ENCODE data around the gene SEZ6. TPM values are rescaled to one million over a fixed set of nuclear protein-coding genes. Genes with fewer than 3 reads are reported as not detected.

SEZ6 gene
- total and polyA plus RNA-seq, 2 donors (not counting 1 experiment from before 2014, with no cell fraction given) = not detected

DNA sequence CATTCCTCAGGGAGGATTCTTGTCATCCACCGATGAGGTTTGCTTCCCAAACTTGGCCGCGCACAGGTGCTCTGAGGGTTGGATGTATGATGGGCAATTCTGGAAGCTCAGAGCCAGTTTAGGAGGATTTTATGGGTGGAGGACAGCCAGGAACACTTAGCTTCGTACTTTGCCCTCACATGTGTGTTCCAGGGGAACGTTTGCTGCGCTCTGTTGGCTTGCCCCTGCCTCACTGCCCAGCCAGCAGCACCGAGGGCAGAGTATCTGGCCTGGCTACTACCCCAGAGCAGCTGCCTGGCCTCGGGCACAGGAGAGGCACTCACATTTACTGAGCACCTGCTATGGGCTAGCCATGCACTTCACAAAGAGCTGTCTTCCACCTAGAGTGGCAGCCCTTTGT lies 14.1 kb downstream of the SEZ6 start:
- 80% methylated on average over 8 of the region's 8 CpGs for WGBS (ENCODE audit: insufficient coverage)
- no peak for TF ChIP-seq CTCF (IDR thresholded peaks at IDR 0.05)
- TF ChIP-seq EZH2 (IDR thresholded peaks at IDR 0.05; ENCODE audit: borderline replicate concordance, insufficient read depth, low read depth, low read length, poor library complexity, severe bottlenecking) = no peak
- no peak overlapping the region for H3K27ac Mint-ChIP-seq

GRCh38 chr17:28989028-28989427 lies 16.8 kb downstream of the SEZ6 start:
- Mint-ChIP-seq H3K9me3 (ENCODE audit: insufficient read depth) (no peaks in the 10 kb centered on the region), H3K4me3 (no peak overlapping the region), H3K27me3 (peaks cover 6% of the 10 kb centered on the region), H3K27ac (no peak overlapping the region), H3K4me1 (no peaks in the 10 kb centered on the region)
- no peaks in the 10 kb centered on the region for H4K20me1 ChIP-seq (ENCODE audit: control insufficient read depth, insufficient read depth, low read length, poor library complexity, severe bottlenecking)
- intact Hi-C loops (cut with micrococcal nuclease) = no loop called here
- H3K9ac ChIP-seq (ENCODE audit: low read length) = no peak overlapping the region
- no peak overlapping the region for H3K4me2 ChIP-seq (replicated peaks; ENCODE audit: low read depth, low read length, poor library complexity, severe bottlenecking)
- no peak overlapping the region for H3K27ac ChIP-seq (ENCODE audit: low read length in 2 of 2)
- H2AFZ ChIP-seq (ENCODE audit: insufficient read depth, low read depth, low read length, poor library complexity, severe bottlenecking) = no peak overlapping the region
- ChIA-PET POLR2A (no interaction called here), CTCF (no interaction called here)
- peaks cover 0 to 7% (median 0%) of the 10 kb centered on the region in 4 experiments for H3K27me3 ChIP-seq (replicated peaks in 1 of 4; ENCODE audit: control extremely low read depth in 1 of 4, control insufficient read depth in 3 of 4, insufficient read depth in 4 of 4, low read length in 3 of 4)
- no peaks in the 10 kb centered on the region for H3K9me3 ChIP-seq (ENCODE audit: control extremely low read depth in 1 of 3, control insufficient read depth in 2 of 3, insufficient read depth in 1 of 3, low read length in 2 of 3)
- H3K4me1 ChIP-seq (ENCODE audit: control insufficient read depth in 2 of 2, insufficient read depth in 2 of 2, low read length in 2 of 2) = no peaks in the 10 kb centered on the region
- no peaks in the 10 kb centered on the region for H3K36me3 ChIP-seq (replicated peaks in 1 of 2; ENCODE audit: control extremely low read depth in 1 of 2, control insufficient read depth in 1 of 2, extremely low read depth in 1 of 2, insufficient read depth in 2 of 2, low read length in 1 of 2)
- H3K4me3 ChIP-seq (ENCODE audit: control extremely low read depth in 1 of 5, extremely low read depth in 1 of 5, insufficient read depth in 1 of 5, low read depth in 2 of 5, low read length in 4 of 5) = no peak overlapping the region
- ATAC-seq (ENCODE audit: low read depth) (no peak), DNase-seq (no peak)
- TF ChIP-seq EZH2 (IDR thresholded peaks at IDR 0.05; ENCODE audit: borderline replicate concordance, insufficient read depth, low read depth, low read length, poor library complexity, severe bottlenecking) = no peak
- no peak for TF ChIP-seq CTCF (IDR thresholded peaks at IDR 0.05)
- no peaks in the 10 kb centered on the region for H3K79me2 ChIP-seq (ENCODE audit: control insufficient read depth, insufficient read depth, low read length)

More for the DNA sequence above, 14.1 kb downstream of the SEZ6 start:
- ChIA-PET POLR2A (no interaction called here), CTCF (interaction anchor here (1.3 kb wide), 1 partner anchor 125 kb away, joined by 5 read pairs; no protein-coding TSS in a partner anchor)
- Histone ChIP-seq H2AFZ (ENCODE audit: insufficient read depth, low read depth, low read length, poor library complexity, severe bottlenecking) (no peak overlapping the region), H3K4me1 (ENCODE audit: control insufficient read depth in 2 of 2, insufficient read depth in 2 of 2, low read length in 2 of 2) (no peaks in the 10 kb centered on the region), H3K36me3 (replicated peaks in 1 of 2; ENCODE audit: control extremely low read depth in 1 of 2, control insufficient read depth in 1 of 2, extremely low read depth in 1 of 2, insufficient read depth in 2 of 2, low read length in 1 of 2) (no peaks in the 10 kb centered on the region), H3K27ac (ENCODE audit: low read length in 2 of 2) (no peak overlapping the region), H3K27me3 (replicated peaks in 1 of 4; ENCODE audit: control extremely low read depth in 1 of 4, control insufficient read depth in 3 of 4, insufficient read depth in 4 of 4, low read length in 3 of 4) (peaks cover 0 to 7% (median 0%) of the 10 kb centered on the region in 4 experiments), H3K4me2 (replicated peaks; ENCODE audit: low read depth, low read length, poor library complexity, severe bottlenecking) (no peak overlapping the region), H3K79me2 (ENCODE audit: control insufficient read depth, insufficient read depth, low read length) (no peaks in the 10 kb centered on the region), H3K9ac (ENCODE audit: low read length) (no peak overlapping the region), H4K20me1 (ENCODE audit: control insufficient read depth, insufficient read depth, low read length, poor library complexity, severe bottlenecking) (no peaks in the 10 kb centered on the region), H3K4me3 (ENCODE audit: control extremely low read depth in 1 of 5, extremely low read depth in 1 of 5, insufficient read depth in 1 of 5, low read depth in 2 of 5, low read length in 4 of 5) (no peak overlapping the region), H3K9me3 (ENCODE audit: control extremely low read depth in 1 of 3, control insufficient read depth in 2 of 3, insufficient read depth in 1 of 3, low read length in 2 of 3) (no peaks in the 10 kb centered on the region)
- intact Hi-C loops (cut with micrococcal nuclease) = no loop called here
- DNase-seq (no peak), ATAC-seq (ENCODE audit: low read depth) (no peak)
- peaks cover 14% of the 10 kb centered on the region for H3K27me3 Mint-ChIP-seq
- H3K9me3 Mint-ChIP-seq (ENCODE audit: insufficient read depth) = no peaks in the 10 kb centered on the region
- no peaks in the 10 kb centered on the region for H3K4me1 Mint-ChIP-seq
- no peak overlapping the region for H3K4me3 Mint-ChIP-seq
